Activated effector memory CD4-positive, alpha-beta T cell treated with anti-CD3 and anti-CD28 coated beads, Interleukin-2, amount 50 U/mL, for 16 hours (primary cell): ENCODE measurements around the gene ZNF837.
A peak's percentile ranks its signal among the peaks of the same experiment; 100 is the strongest.
"Not testable (repeated sequence)": the region's sequence is repeated elsewhere in the genome, so short reads cannot be mapped to it uniquely, and the experiment has no call there.

Experiments
- DNase-seq: peaks from one replicate; pipeline ENCODE4 v3.0.0-alpha.2; 2020

The ZNF837 gene

DNA sequence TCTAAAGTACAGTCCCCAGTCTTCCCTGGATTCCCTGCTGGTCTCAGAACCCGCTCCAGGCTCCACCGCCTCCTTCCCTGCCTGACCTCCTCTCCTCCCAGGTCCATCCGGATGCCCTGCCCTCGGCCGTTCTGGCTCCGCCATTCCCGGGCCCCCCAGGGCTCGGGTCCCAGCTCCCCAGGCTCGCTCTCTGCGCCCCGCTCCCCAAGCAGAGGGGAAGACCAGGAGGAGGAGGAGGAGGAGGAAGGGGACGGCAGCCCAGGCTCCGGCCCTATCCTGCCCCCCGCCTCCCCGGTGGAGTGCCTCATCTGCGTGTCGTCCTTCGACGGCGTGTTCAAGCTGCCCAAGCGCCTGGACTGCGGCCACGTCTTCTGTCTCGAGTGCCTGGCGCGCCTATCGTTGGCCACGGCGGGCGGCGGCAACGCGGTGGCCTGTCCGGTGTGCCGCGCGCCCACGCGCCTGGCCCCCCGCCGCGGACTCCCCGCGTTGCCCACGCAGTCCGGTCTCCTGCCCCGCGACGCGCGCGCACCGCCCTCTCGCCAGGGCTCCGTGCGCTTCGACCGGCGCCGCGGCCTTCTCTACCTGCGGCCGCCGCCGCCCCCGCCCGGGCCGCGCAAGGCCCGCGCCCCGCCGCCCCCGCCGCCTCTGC lies 15.3 kb upstream of the ZNF837 start:
- DNase-seq, result no peak

DNA sequence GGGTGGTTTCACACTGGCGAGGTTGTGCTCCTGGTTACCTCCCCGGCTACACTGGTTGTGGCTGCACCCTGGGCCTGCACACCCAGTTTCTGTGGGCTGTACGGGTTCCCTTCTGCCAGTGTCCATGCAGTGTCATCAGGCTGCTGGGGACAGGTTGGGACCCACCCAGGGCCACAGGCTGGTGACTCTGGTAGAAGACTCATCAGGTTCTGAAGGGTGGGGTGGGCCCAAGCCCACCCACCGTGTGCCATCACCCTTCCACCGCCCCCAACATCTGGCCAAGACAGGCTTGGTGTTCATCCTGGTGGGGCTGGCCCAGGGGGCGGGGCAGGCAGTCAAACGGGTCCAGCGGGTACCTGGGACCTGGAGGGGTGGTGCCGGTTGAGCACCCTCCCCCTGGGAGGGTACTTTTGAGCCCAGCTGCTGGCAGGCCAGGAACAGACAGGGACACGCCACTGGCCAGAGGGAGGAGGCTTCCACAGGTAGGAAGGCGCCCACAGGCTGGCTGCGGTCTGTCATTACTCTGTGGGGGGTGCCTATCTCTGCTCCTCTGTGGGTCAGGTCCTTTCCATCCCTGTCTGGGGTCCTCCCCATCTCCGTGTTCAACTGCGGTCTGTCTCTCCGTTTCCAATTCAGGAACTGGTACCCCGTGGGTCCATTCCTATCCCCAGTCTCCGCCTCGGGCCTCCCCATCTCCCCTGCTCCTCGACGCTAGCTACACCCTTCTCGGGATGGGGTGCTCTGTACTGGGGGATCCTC lies 14.6 kb upstream of the ZNF837 start, which contains the start of gene RNF225:
TSS of gene RNF225 (plus strand) at position 437 of the 759 bp plus-strand sequence. CDS start 434 bp downstream, outside the sequence.
- no peak for DNase-seq

DNA sequence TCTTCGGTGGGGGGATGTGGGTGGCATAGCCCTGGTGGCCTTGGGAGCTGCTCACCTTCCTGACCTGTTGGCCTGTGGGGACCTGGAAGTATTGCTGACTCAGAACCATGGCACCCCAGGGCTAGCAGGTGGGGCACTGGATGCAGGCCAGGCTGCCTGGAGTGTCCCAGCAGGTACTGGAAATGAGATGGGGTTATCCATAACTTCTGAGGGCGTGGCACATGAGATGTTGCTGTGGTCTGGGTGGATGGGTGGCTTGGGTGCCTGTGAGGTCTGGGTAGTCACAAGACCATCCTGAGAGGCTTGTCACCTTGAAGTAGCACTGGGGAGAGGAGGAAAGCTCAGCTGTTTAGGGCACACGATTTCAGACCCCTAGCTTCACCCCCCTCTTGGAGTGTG lies 14.0 kb upstream of the ZNF837 start:
- no peak for DNase-seq

DNA sequence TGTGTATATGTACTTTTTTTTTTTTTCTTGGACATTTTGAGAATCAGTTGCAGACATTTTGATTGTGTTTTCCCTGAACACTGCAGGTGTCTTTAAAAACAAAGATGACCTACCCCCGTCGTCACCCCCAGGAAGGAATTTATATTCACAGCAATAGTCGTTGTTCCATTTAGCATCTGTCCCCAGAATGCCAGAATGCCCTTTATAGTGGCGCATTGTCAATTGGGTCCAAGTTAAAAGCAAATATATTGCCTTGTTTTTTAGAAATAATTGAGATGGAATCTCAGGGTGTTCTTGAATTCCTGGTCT lies 12.8 kb upstream of the ZNF837 start:
- no peak for DNase-seq

DNA sequence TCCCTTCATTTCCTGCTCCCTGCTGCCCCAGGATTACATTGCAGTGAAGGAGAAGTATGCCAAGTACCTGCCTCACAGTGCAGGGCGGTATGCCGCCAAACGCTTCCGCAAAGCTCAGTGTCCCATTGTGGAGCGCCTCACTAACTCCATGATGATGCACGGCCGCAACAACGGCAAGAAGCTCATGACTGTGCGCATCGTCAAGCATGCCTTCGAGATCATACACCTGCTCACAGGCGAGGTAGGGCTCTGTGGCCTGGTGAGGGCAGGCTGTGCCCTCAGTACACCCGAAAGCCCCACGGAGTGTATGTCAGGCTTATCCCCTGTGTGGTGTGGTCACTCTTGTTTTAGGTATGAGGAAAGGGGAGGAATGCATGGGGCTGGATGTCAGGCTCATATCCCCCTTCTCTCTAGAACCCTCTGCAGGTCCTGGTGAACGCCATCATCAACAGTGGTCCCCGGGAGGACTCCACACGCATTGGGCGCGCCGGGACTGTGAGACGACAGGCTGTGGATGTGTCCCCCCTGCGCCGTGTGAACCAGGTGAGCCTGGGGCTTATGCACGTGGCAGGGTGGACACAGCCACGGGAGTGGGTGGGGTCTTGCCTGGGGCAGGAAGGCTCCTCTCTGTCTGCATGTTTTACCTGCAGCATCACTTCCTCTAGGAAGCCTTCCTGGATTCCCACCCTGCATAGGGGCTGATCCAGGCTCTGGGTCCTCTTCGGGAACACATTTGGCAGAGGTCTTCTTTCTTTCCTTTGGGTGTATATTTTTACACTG lies 12.3 kb upstream of the ZNF837 start:
- no peak for DNase-seq

DNA sequence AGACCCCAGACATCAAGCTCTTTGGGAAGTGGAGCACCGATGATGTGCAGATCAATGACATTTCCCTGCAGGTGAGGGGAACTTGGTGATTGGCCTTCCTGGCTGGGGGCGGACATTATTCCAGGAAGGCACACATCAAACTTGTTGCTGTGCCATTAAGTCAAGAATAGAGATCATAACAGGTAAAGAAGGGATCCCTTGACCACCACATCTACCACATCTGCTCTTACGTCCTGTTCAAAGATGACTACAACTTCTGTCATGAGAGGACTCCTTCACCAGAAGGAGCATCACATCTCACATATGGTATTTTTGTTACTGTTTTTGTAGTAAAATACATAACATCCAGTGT lies 7.3 kb upstream of the ZNF837 start:
- DNase-seq, result no peak

DNA sequence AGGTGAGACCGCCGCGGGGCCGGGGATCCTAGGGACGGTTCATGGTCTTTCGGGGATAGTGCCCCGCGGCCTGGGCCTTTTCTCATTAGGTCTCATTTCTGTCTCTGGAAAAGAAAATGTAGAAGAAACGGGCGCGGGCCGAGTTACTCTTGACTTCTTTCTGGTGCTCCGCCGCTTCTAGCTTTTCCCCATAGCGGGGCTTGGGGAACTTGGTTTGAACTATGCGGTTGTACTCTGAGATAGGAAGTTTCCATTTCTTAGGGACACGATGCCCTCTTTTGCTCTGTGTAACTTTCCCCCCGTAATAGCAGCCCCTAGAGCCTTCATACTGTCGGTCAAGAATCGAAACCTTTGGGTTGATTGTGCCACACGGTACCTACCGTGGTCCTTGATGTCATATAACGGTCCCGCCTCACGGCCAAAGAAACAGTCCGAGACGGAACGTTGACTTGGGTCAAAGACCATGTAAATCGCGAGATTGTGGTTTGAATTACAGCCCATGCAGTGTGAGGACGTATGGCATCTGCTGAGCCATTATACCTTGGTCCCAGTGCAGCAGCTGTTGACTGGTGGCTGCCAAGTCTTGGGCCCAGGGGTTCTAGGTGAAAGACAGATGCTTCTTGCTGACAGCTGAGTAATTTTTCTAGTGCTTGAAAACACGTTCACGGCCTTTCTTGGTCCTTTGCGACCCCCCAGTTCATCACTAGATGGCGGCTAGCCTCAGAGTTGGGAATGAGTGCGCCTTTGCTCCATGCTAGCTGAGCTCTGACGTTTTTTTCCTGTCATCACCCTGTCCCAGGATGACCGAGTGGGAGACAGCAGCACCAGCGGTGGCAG lies 6.7 kb upstream of the ZNF837 start:
- peak; percentile 63 for DNase-seq

DNA sequence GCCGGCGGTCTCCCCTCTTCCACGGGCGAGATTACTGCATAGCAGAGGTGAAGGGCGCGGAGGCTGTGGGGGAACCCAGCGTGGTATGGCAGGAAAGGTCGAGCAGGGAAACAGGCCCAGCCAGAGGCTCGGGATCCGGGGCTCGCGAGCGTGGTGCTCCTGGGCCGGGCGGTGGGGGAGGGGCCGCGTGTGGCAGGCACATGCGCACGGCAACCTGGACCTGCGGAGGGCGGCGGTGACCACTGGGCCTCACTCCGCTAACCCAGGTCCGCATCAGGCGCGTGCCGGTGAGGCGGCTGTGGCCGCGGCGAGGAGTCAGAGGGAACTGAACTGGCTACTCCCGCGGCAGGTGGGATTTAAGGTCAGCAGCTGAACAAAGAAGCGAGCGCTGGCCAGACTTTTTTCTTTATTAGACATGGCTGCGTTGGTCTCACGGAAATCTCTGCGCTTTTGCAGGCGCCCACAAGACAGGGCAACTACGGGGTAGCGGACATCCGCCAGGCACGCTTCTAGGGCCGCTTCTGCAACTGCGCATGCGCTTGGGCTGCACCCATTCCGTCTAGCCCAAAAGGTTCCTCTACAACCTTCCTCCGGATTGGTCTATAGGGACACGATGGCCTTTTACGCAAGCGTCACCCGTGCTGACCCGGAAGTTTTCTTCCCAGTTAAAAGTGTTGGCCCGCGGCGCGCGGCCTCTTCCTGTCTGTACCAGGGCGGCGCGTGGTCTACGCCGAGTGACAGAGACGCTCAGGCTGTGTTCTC lies 5.9 kb upstream of the ZNF837 start, which contains the start of gene RPS5:
TSS of gene RPS5 (plus strand) at position 694 of the 762 bp plus-strand sequence. CDS start 869 bp downstream, outside the sequence.
- DNase-seq, result peak; percentile 98

DNA sequence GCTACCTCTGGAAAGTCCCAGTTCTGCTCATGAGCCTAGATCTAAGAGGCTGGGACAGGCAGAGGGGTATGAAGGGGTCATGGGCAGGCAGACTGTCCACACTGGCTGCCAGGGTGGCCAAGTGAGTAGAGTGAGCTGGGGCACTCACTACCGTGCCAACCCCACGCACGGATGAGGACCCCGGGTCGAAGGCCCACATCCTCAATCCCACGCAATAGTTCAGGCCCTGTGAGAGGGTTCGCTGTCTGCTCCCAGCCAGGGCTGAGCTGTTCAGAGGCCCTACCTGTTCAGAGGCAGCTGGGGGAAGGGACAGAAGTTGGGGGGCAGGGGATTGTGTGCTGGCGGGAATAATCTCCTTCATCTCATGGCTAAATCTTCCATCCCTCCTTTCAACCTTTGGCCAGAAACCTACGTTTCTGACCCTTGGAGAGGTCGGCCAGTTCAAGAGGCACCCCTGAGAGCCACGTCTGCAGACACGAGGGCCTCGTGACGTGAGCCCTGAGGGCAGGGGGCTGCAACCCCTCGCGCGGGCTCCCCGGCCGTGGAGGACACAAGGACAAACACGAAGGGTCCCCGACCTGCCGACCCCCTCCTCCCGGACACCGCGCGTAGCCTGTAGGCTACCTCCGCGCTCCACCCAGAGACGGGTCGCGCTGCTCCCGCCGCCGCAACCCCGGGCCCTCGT lies 5.2 kb upstream of the ZNF837 start:
- peak; percentile 75 for DNase-seq

DNA sequence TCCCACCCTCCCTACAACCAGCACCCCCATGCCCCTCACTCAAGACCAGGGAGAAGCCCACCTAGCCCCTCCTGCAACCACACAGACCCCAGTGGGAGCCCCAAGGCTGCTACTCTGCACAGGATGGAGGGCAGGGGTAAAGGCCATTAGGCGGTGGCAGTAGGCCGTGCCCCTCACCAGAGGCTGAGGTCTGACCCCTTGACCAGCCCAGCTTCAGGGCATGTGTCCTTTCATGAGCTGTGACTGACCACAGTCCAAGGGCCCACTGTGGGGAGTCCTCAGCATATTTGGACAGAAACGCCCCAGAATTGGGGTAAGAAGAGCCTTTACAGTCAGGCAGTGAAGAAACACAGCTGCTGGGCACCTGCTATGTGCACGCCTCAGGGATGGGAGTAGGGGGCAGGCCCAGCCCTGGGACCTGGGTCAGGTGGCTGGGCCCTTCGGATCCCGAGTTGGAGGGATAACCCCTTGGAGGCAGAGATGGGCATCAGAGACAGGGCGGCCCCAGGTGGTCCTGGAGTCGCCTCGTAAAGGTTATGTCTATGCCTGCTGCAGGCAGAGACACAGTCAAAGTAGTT lies 4.6 kb upstream of the ZNF837 start:
- no peak for DNase-seq

DNA sequence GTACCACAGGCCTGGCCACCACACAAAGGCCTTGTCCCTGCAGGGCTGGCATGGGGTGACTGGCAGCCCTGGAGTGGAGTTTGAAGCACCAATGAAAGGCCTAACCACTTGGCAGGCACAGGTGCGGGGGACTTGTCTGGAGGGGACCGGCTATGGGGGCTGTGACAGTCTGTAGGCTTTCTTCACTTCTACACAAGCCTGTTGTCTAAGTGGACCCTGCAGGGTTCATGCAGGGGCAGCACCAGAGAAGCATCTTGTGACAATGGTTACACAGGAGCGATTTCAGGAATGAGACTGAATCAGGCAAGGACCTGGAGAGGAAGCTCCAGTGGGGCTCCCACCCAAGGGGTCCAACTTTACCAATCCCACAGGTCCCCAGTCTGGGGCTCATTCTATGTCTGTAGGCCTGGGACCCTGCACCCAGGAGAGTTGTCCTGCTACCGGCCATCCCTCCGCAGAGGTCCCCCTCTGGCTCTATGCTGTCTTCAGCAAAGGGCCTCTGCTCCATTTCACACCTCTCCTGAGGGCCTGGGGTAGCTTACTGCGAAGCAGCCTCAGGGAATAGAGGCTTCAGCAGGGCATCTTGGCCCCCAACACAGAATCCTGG lies 2.3 kb upstream of the ZNF837 start:
- peak; percentile 60 for DNase-seq

DNA sequence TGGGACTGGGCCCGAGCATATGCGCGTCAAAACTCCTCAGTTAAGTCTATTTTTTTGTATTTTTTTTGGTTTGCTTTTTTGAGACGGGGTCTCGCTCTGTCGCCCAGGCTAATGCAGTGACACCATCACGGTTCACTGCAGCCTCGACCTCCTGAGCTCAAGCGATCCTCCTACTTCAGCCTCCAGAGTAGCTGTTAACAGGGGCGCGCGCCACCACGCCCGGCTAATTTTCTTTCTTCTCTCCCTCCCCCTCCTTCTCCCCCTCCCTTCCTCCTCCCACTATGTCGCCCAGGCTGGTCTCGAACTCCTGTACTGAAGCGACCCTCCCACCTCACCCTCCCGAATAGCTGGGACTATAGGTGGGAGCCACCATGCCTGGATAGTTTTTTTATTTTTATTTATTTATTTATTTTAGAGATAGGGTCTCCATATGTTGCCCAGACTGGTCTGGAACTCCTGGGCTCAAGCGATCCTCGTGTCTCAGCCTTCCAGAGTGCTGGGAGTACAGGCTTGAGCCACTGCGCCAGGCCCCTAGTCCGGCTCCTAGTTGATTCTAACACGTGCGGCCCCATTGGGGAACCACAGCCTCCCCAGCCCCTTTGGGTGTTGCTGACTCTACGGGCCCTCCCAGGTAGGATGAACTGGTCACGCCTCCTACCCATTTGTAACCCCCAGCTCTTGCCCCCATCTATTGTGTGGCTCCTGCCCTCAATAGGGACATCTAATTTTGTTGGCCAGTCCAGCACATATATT lies 806 bp upstream of the ZNF837 start:
- DNase-seq, result no peak

DNA sequence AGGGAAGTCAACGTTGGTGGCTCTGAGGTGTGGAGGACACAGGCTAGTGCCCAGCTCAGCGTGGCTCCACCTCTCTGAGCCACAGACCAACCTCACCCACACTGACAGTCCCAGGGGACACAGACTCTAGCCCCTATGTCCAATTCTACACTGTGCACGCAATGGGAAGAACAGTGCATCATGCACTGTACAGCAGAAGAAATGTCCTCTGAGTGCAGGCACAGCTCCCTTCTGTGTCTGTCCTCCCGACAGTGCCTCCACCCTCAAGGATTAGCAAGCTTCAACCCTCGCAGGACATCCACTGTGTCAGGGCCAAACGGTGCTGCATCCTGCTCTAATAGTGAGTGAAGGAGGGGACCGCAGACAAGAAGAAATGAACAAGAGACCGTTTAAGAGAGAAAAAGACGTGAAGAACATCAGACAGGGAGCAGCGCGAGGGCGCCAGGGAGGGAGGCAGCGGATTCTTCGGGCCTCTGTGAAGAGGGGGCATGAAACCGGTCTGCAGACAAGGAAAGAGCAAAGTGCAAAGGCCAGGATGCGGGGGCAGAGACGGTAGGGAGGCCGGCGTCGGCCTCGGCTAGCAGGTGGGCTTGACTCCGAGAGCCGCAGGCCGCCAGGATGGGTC lies 681 bp downstream of the ZNF837 start:
- no peak for DNase-seq

DNA sequence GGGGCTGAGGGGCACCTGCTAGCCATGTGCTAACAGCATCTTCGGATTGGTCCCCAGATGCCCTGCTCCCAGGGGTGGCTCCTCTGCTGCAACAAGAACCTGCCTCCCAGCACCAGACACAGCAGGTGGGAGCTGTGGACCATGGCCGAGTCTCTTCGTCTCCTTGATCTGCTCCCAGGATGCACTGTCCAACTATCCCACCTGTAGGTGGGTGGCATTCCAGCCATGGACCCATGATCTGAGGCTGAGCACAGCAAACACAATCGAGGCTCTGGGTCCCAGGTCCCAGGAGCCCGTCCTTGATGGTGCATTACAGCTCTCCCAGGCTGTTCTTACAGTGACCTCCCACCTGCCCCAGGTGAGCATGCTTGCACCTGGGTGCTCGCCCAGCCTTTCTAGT lies 1.6 kb downstream of the ZNF837 start:
- no peak for DNase-seq

DNA sequence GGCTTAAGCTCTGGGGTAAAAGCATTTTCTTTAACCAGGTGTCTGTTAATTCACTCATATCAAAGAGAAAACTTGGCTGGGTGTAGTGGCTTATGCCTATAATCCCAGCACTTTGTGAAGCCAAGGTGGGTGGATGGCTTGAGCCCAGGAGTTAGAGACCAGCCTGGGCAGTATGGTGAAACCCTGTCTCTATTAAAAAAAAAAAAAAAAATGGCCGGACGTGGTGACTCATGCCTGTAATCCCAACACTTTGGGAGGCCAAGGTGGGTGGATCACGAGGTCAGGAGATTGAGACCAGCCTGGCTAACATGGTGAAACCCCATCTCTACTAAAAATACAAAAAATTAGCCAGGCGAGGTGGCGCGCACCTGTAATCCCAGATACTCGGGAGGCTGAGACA lies 4.1 kb downstream of the ZNF837 start:
- not testable (repeated sequence) for DNase-seq

DNA sequence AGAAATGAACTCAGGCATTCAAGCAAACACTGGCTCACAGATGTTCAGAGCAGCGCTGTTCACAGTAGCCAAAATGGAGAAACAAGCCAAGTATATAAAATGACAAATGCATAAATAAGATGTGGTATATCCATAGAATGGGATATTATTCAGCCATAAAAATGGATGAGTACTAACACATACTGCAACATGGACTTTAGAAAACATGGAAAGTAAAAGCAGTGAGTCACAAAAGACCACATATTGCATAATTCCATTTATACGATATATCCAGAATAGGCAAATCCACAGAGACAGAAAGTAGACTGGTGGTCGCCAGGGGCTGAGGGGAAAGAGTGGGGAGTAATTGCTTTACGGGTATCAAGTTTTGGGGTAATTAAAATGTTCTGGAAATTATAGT lies 6.6 kb downstream of the ZNF837 start:
- no peak for DNase-seq

DNA sequence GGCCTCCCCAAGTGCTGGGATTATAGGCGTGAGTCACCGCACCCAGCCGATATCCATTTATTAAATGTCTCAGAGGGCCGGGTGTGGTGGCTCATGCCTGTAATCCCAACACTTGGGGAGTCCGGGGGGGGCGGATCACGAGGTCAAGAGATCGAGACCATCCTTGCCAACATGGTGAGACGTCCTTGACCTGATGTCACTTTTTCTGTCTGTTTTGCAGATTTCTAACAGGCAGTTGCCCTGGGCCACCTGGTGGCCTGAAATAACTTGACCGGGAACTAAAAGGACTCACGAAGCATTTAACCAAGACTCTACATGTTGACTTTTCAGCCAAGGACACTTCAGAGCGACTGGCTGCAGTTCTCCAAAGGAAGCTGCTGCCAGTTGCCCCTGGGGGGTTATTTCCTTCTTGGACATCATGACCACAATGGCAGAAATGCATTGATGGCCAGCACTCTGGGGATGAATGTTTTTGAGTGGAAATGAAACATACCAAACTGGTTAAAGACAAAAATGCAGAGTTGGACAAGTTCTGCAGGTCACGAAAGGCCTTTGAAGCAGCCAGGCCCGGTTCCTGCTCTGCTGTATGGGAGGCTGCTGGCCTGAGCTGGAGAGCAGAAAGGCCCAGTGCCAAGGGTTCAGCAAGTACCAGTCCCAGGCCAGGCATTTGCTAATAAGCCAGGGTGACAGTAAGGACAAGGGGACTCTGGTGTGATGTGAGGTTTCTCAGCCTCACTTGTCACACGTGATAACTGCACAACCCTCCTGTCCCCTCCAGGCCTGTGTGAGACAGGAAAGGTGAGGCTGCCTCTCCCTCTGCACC lies 8.3 kb downstream of the ZNF837 start:
- DNase-seq, result no peak

DNA sequence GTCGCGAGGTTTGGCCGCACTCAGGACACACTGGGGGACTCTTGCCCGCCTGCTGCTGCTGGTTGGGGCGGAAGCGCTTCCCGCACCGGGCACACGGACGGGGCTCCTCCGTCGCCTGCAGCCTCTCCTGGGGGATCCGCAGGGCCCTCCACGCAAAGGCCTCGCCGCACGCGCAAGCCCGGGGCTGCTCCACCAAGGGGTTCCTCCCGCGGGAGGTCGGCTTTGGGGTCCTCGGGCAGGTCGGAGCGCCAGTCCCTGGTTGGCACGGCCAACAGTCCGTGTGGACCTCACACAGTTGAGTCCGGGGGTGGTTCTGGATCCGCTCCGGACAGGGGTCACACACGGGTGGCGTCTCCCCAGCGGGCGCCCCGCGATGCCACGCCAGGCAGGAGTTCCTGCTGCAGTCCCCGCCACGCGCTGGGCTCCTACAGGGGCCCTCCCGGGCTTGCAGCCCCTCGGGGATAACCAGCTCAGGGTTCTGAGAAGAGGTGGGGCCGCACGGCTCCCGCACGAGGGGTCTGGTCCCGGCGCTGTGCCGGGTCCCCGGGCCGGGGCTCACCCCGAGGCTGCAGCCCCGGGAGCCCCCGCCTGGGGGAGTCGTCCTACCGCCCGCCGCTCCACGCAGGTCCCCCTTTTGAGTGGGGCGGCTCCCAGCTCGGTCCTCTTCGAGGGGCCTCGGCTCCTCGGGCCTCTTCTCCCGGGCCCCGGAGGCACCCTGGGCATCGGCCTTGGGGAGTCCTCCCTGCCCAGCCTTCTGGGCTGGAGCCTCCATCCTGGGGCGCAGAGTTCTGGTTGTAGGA lies 12.1 kb downstream of the ZNF837 start:
- no peak for DNase-seq
